Measurements from ENCODE around the gene ZFPM1.

ZFPM1 gene

DNA sequence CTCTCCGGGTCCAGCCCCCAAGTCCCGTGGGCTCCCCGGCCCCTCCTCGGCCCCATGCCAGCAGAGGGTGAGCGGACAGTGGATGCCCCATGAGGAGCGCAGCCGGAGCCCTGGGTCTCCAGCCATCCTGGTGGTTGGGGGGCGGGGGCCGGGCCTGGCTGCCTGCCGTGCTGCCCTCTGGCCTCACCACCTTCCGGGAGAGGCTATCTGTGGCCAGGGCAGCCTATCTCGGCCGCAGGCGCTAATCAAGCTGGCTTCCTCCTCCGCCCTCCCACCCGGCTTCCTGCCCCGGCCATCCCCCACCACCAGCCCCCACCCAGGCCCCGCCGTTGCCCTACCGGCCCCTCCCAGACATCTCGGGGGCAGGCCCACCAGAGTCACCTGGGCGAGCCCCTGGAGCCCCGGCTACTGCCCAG, 46.8 kb downstream of the ZFPM1 start:
- TF ChIP-seq, protein P1, sequence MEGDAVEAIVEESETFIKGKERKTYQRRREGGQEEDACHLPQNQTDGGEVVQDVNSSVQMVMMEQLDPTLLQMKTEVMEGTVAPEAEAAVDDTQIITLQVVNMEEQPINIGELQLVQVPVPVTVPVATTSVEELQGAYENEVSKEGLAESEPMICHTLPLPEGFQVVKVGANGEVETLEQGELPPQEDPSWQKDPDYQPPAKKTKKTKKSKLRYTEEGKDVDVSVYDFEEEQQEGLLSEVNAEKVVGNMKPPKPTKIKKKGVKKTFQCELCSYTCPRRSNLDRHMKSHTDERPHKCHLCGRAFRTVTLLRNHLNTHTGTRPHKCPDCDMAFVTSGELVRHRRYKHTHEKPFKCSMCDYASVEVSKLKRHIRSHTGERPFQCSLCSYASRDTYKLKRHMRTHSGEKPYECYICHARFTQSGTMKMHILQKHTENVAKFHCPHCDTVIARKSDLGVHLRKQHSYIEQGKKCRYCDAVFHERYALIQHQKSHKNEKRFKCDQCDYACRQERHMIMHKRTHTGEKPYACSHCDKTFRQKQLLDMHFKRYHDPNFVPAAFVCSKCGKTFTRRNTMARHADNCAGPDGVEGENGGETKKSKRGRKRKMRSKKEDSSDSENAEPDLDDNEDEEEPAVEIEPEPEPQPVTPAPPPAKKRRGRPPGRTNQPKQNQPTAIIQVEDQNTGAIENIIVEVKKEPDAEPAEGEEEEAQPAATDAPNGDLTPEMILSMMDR (conservative IDR thresholded peaks at IDR 0.05; ENCODE audit: low read depth, low read length) = no peak
- Histone ChIP-seq H3K27me3 (ENCODE audit: insufficient read depth, low read depth) (peaks cover 68% of the 10 kb centered on the region; the same call in 1 of the 2 replicates), H3K4me1 (ENCODE audit: low read depth, poor library complexity, severe bottlenecking) (no peaks in the 10 kb centered on the region), H3K79me2 (ENCODE audit: insufficient read depth, low read depth) (no peaks in the 10 kb centered on the region), H3K4me3 (IDR thresholded peaks at IDR 0.05; ENCODE audit: insufficient read depth, low read depth, low read length) (no peak overlapping the region), H3K27ac (no peak overlapping the region), H2AFZ (ENCODE audit: low read depth) (no peak overlapping the region), H4K20me1 (ENCODE audit: insufficient read depth) (no peaks in the 10 kb centered on the region), H3K4me2 (no peak overlapping the region), H3K36me3 (ENCODE audit: insufficient read depth) (no peaks in the 10 kb centered on the region), H3K9ac (no peak overlapping the region)

GRCh38 chr16:88500255-88500661, 47.2 kb downstream of the ZFPM1 start:
- Histone ChIP-seq H3K4me3 (IDR thresholded peaks at IDR 0.05; ENCODE audit: insufficient read depth, low read depth, low read length) (no peak overlapping the region), H3K27ac (no peak overlapping the region), H3K9ac (no peak overlapping the region), H3K4me2 (no peak overlapping the region), H3K79me2 (ENCODE audit: insufficient read depth, low read depth) (no peaks in the 10 kb centered on the region), H2AFZ (ENCODE audit: low read depth) (no peak overlapping the region), H3K4me1 (ENCODE audit: low read depth, poor library complexity, severe bottlenecking) (peaks cover 1% of the 10 kb centered on the region), H4K20me1 (ENCODE audit: insufficient read depth) (no peaks in the 10 kb centered on the region), H3K36me3 (ENCODE audit: insufficient read depth) (no peaks in the 10 kb centered on the region), H3K27me3 (ENCODE audit: insufficient read depth, low read depth) (peaks cover 68% of the 10 kb centered on the region; the same call in 1 of the 2 replicates)
- TF ChIP-seq, protein P1 (conservative IDR thresholded peaks at IDR 0.05; ENCODE audit: low read depth, low read length) = no peak

- H3K4me1 ChIP-seq (ENCODE audit: low read depth, poor library complexity, severe bottlenecking) = peaks cover 7% of the 10 kb centered on the region
- H4K20me1 ChIP-seq (ENCODE audit: insufficient read depth) = no peaks in the 10 kb centered on the region
- peaks cover 51% of the 10 kb centered on the region; the same call in 1 of the 2 replicates for H3K27me3 ChIP-seq (ENCODE audit: insufficient read depth, low read depth)
- H2AFZ ChIP-seq (ENCODE audit: low read depth) = no peak overlapping the region
- H3K79me2 ChIP-seq (ENCODE audit: insufficient read depth, low read depth) = no peaks in the 10 kb centered on the region
- TF ChIP-seq, protein P1 (conservative IDR thresholded peaks at IDR 0.05; ENCODE audit: low read depth, low read length) = no peak
- no peak overlapping the region for H3K27ac ChIP-seq
- H3K9ac ChIP-seq = no peak overlapping the region
- no peak overlapping the region for H3K4me2 ChIP-seq
- H3K36me3 ChIP-seq (ENCODE audit: insufficient read depth) = no peaks in the 10 kb centered on the region
- H3K4me3 ChIP-seq (IDR thresholded peaks at IDR 0.05; ENCODE audit: insufficient read depth, low read depth, low read length) = no peak overlapping the region
Measured at GRCh38 chr16:88502371-88502770, 49.3 kb downstream of the ZFPM1 start.

DNA sequence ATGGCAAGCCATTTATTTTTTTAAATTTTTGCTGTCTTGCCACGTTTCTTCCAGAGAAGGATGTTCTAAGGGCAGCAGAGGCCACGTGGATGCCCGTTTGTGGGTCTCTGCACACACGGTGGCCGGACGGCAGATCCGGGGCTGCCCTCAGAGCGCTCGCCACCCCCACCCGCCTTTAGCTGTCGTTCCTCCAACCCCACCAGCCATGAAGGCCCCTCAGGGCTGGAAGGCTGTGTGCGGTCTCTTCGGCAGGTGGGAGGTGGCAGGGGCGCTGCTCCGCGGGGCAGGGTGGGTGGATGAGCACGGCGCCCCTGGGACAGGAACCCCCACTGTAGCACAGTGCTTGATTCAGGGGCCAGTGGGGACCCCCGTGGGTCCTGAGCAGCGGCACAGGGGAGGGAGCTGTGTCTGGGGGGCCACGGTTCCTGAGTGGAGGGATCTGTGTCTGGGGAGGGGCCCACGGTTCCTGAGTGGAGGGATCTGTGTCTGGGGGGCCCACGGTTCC, 49.7 kb downstream of the ZFPM1 start:
- no peak overlapping the region for H3K4me3 ChIP-seq (IDR thresholded peaks at IDR 0.05; ENCODE audit: insufficient read depth, low read depth, low read length)
- H3K9ac ChIP-seq = no peak overlapping the region
- H4K20me1 ChIP-seq (ENCODE audit: insufficient read depth) = no peaks in the 10 kb centered on the region
- peaks cover 49% of the 10 kb centered on the region; the same call in 1 of the 2 replicates for H3K27me3 ChIP-seq (ENCODE audit: insufficient read depth, low read depth)
- H3K4me1 ChIP-seq (ENCODE audit: low read depth, poor library complexity, severe bottlenecking) = peaks cover 7% of the 10 kb centered on the region
- H3K79me2 ChIP-seq (ENCODE audit: insufficient read depth, low read depth) = no peaks in the 10 kb centered on the region
- H3K4me2 ChIP-seq = no peak overlapping the region
- no peak overlapping the region for H3K27ac ChIP-seq
- no peaks in the 10 kb centered on the region for H3K36me3 ChIP-seq (ENCODE audit: insufficient read depth)
- no peak overlapping the region for H2AFZ ChIP-seq (ENCODE audit: low read depth)
- TF ChIP-seq, protein P1 (conservative IDR thresholded peaks at IDR 0.05; ENCODE audit: low read depth, low read length) = no peak
